IMR-90 (cell line): ENCODE measurements around the gene AUTS2.

ENCODE experiments used
- BHLHE40 ChIP-seq: fragments of 150-350 bp; IDR thresholded peaks from 2 replicates; pipeline ENCODE4 v1.6.1; 2016; ENCODE audit warnings: mild to moderate bottlenecking, low read depth, low read length
- POLR2A ChIP-seq: IDR thresholded peaks from 2 replicates; pipeline ENCODE4 v1.6.1; 2012; ENCODE audit warnings: mild to moderate bottlenecking, low read depth, low read length
- TF ChIP-seq, protein P1 (sequence below): conservative IDR thresholded peaks from 2 replicates; pipeline ENCODE4 v1.5.1; 2012; ENCODE audit warnings: mild to moderate bottlenecking, low read depth, low read length, improper control_type of control experiment

DNA sequence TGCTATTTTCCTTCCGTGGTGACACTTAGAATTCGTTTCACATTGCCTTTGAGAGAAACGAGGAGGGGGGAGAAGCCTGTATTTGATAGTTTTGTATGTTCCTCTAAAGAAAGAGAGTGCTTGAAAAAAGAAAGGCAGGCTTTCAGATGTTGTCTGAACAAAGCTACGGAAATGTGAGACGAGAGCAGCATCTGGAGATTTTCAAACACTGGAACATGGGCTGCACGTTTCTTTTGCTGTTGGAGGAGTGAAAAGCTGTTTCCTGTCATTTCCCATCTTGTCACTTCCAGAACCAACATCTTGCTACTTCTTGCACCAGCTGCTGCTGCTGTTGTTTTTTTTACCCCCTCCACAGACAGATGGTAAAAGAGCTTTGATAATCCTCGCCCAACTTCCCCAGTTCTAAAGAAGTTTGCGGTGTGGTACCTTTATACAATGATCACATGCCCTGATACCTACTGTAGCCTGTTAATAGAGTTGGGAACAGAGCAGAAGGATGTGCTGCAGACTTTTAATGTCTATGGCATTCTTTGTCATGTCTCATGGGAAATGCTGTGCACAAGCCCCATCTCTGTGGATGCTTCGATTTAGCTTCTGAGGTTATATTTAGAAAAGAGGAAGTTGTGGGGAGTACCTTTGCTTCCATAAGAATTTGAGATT is 408.1 kb downstream of the AUTS2 start:
- TF ChIP-seq, protein P1, sequence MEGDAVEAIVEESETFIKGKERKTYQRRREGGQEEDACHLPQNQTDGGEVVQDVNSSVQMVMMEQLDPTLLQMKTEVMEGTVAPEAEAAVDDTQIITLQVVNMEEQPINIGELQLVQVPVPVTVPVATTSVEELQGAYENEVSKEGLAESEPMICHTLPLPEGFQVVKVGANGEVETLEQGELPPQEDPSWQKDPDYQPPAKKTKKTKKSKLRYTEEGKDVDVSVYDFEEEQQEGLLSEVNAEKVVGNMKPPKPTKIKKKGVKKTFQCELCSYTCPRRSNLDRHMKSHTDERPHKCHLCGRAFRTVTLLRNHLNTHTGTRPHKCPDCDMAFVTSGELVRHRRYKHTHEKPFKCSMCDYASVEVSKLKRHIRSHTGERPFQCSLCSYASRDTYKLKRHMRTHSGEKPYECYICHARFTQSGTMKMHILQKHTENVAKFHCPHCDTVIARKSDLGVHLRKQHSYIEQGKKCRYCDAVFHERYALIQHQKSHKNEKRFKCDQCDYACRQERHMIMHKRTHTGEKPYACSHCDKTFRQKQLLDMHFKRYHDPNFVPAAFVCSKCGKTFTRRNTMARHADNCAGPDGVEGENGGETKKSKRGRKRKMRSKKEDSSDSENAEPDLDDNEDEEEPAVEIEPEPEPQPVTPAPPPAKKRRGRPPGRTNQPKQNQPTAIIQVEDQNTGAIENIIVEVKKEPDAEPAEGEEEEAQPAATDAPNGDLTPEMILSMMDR, result no peak
- TF ChIP-seq POLR2A (no peak), BHLHE40 (no peak)
